Measurements from ENCODE around the gene CCDC188.

The CCDC188 gene

DNA sequence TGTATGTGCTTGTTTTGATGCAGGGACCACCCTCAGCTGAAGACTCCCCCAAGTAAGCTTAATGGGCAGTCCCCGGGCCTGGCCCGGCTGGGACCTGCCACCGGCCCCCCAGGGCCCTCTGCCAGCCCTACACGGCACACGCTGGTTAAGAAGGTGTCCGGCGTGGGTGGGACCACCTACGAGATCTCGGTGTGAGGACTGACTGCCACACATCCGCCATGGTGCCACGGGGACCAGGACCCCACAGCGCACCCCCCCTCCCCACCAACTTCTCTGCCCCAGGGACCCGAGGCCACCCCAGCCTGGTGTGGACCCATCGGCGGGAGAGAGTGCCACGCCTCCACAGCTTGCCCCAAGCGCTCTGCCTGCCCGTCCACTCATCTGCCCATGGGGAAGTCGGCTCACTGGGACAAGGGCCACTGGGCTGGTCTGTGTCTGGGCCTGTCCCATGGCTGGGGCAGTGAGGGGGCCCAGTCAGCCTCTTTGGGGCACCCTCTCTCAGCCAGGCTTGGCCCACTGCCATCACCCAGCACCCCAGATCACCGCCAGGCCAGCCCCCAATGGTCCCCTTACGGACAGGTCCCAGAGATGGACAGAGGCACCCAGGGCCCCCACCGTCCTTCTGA is 5.5 kb downstream of the CCDC188 start:
- TF ChIP-seq, protein P1, sequence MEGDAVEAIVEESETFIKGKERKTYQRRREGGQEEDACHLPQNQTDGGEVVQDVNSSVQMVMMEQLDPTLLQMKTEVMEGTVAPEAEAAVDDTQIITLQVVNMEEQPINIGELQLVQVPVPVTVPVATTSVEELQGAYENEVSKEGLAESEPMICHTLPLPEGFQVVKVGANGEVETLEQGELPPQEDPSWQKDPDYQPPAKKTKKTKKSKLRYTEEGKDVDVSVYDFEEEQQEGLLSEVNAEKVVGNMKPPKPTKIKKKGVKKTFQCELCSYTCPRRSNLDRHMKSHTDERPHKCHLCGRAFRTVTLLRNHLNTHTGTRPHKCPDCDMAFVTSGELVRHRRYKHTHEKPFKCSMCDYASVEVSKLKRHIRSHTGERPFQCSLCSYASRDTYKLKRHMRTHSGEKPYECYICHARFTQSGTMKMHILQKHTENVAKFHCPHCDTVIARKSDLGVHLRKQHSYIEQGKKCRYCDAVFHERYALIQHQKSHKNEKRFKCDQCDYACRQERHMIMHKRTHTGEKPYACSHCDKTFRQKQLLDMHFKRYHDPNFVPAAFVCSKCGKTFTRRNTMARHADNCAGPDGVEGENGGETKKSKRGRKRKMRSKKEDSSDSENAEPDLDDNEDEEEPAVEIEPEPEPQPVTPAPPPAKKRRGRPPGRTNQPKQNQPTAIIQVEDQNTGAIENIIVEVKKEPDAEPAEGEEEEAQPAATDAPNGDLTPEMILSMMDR (IDR thresholded peaks at IDR 0.05; ENCODE audit: low read depth, low read length), result no peak
- Histone ChIP-seq H3K27me3 (no peaks in the 10 kb centered on the region), H3K4me3 (ENCODE audit: low read depth, low read length) (no peak overlapping the region), H3K4me1 (no peaks in the 10 kb centered on the region; the same call in 1 of the 2 replicates), H3K9me3 (no peaks in the 10 kb centered on the region), H3K36me3 (peaks cover 23% of the 10 kb centered on the region)
- DNase-seq, result no peak

DNA sequence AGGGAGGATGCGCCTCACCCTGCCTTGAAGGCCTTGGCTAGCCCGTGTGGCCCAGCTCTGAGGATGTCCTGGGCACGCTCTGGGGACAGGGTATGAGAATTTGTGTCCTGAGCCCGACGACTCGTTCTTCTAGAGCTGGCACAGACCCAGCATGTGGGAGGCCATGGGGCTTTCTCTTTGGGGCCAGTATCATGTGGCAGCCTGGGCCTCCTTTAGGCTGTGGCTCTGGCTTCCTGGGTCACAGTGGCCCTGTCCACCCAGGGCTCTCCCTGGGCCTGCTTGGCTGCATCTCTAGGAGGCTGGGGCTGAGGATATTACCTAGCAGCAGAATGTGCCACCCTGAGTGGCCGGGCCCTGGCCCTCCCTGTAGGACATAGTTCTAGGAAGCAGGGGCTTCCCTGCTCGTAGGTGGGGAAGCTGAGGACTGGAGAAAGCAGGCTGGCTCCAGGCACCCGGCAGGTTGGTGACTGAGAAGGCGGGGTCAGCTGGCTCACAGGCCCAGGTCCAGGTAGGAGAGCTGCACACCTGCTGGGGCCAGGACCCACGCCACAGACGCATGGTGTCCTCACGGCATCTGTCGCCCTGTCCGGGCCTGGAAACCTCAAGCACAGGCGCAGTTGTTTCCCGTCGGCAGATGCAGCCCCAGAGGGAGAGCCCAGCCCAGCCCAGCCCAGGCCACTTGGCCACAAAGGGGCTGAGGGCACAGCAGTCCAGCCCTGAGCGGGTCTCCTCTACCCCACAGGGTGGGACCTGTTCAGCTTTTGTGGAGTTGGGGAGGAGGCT is 6.8 kb downstream of the CCDC188 start:
- peaks cover 32% of the 10 kb centered on the region for H3K36me3 ChIP-seq
- H3K4me3 ChIP-seq (ENCODE audit: low read depth, low read length), result no peak overlapping the region
- H3K9me3 ChIP-seq, result no peaks in the 10 kb centered on the region
- DNase-seq, result no peak
- TF ChIP-seq, protein P1 (IDR thresholded peaks at IDR 0.05; ENCODE audit: low read depth, low read length), result no peak
- H3K4me1 ChIP-seq, result no peaks in the 10 kb centered on the region; the same call in 1 of the 2 replicates
- no peaks in the 10 kb centered on the region for H3K27me3 ChIP-seq

DNA sequence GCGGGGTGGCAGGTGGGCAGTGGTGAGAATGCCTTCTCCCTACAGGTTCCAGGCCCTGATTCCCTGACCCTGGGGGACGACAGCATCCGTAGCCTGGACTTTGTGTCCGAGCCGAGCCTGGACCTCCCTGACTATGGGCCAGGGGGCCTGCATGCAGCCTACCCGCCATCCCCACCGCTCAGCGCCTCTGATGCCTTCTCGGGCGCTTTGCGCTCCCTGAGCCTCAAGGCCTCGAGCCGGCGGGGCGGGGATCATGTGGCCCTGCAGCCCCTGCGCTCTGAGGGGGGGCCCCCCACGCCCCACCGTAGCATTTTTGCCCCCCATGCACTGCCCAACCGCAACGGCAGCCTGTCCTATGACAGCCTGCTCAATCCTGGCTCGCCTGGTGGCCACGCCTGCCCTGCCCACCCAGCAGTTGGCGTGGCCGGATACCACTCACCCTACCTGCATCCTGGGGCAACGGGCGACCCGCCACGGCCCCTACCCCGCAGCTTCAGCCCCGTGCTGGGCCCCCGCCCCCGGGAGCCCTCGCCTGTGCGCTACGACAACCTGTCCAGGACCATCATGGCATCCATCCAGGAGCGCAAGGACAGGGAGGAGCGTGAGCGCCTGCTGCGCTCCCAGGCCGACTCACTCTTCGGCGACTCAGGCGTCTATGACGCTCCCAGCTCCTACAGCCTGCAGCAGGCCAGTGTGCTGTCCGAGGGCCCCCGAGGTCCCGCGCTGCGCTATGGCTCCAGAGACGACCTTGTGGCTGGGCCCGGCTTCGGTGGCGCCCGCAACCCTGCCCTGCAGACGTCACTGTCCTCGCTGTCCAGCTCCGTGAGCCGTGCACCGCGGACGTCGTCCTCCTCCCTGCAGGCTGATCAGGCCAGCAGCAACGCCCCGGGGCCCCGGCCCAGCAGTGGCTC is 7.9 kb downstream of the CCDC188 start:
- no peak for DNase-seq
- TF ChIP-seq, protein P1 (IDR thresholded peaks at IDR 0.05; ENCODE audit: low read depth, low read length), result no peak
- Histone ChIP-seq H3K4me1 (peaks cover 4% of the 10 kb centered on the region), H3K4me3 (ENCODE audit: low read depth, low read length) (no peak overlapping the region), H3K9me3 (no peaks in the 10 kb centered on the region), H3K36me3 (peaks cover 33% of the 10 kb centered on the region), H3K27me3 (no peaks in the 10 kb centered on the region)

DNA sequence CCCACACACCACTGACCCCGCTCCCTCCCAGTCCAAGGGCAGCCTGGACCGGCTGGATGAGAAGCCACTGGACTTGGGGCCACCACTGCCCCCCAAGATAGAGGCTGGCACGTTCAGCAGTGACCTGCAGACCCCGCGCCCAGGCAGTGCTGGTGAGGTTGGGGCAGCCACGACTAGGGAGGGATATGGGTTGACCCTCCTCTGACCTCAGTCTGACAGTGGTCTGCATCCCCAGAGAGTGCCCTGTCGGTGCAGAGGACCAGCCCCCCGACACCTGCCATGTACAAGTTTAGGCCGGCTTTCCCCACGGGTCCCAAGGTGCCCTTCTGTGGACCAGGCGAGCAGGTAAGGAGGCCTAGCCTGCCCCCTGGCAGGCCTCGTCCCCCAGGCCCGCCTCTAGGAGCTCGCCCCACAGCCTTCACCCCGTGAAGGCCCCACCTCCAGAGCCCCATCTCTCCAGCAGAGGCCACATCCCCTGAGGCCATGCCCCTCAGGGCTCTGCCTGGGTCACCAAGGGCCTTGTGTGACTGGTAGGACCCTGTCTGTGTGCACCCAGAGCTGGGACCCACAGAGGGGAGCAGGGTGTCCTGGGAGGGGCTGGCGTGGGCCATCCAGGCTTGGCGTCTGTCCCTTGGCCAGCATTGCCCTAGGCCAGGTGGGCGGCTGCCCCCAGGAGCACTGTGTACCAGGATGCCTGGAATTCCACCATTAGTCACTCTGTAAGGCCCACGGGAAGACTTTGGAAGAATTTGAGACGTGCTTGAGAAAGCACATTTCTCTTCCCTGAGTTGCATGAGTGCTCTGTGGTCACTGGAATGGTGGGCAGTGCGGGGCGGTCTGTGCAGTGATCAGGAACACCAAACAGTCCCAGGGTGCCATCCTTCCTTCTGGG is 9.4 kb downstream of the CCDC188 start:
- H3K27me3 ChIP-seq, result no peaks in the 10 kb centered on the region
- H3K36me3 ChIP-seq, result peaks cover 33% of the 10 kb centered on the region
- TF ChIP-seq, protein P1 (IDR thresholded peaks at IDR 0.05; ENCODE audit: low read depth, low read length), result no peak
- H3K9me3 ChIP-seq, result no peaks in the 10 kb centered on the region
- H3K4me3 ChIP-seq (ENCODE audit: low read depth, low read length), result no peak overlapping the region
- no peak for DNase-seq
- H3K4me1 ChIP-seq, result peaks cover 19% of the 10 kb centered on the region

DNA sequence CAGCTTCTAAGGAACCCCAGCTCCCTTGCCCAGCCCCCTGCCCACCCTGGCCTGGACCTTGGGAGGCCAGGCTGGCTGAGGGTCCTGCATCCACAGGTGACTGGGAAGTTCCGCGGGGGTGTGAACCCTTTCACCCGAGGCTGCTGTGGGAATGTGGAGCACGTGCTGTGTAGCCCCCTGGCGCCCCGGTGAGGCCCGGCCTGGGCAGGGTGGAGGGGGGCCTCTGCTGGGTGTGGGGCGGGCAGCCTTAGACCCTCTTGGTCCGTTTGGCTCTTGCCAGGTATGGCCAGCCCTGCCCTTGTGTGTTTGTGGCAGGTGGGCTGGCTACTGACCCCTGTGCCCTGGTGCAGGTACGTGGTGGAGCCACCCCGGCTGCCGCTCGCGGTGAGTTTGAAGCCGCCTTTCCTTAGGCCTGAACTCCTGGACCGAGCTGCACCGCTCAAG is 10.3 kb downstream of the CCDC188 start:
- TF ChIP-seq, protein P1 (IDR thresholded peaks at IDR 0.05; ENCODE audit: low read depth, low read length), result no peak
- H3K4me3 ChIP-seq (ENCODE audit: low read depth, low read length), result no peak overlapping the region
- H3K4me1 ChIP-seq, result peaks cover 28% of the 10 kb centered on the region
- H3K36me3 ChIP-seq, result peaks cover 31% of the 10 kb centered on the region
- H3K27me3 ChIP-seq, result no peaks in the 10 kb centered on the region
- no peak for DNase-seq
- H3K9me3 ChIP-seq, result no peaks in the 10 kb centered on the region
